ENCODE measurements around the gene PERM1. TPM values are rescaled to one million over a fixed set of nuclear protein-coding genes. Genes with fewer than 3 reads are reported as not detected.

The PERM1 gene
- total and polyA plus RNA-seq, 9 of the 15 experiments (the other 6 are each of a cell fraction or from before 2014, with no cell fraction given) = not detected

GRCh38 chr1:998995-999724 is 17.3 kb upstream of the PERM1 start (continued):
- TF ChIP-seq MGA (IDR thresholded peaks at IDR 0.05) (peak; percentile 66; the same call in 1 of the 2 replicates), ZZZ3 (IDR thresholded peaks at IDR 0.05) (no peak), C11orf30 (IDR thresholded peaks at IDR 0.05; ENCODE audit: low read depth) (no peak), POLR2A (conservative IDR thresholded peaks at IDR 0.05) (no peak), PPARD (CRISPR knock-in tag; IDR thresholded peaks at IDR 0.05) (no peak), CBFA2T3 (IDR thresholded peaks at IDR 0.05) (peak; percentile 13; the same call in 1 of the 2 replicates), ZNF609 (CRISPR knock-in tag; IDR thresholded peaks at IDR 0.05; ENCODE audit: borderline replicate concordance) (peak; percentile 78; the same call in 1 of the 2 replicates), ZC3H11A (IDR thresholded peaks at IDR 0.05; ENCODE audit: low read depth, low read length) (no peak), FUS (optimal IDR thresholded peaks at IDR 0.05; ENCODE audit: low read depth, low read length) (no peak), ZNF133 (CRISPR knock-in tag; IDR thresholded peaks at IDR 0.05) (no peak), ZNF785 (CRISPR knock-in tag; IDR thresholded peaks at IDR 0.05) (no peak), ZNF311 (CRISPR knock-in tag; IDR thresholded peaks at IDR 0.05) (no peak)

Data from K562 (cell line).